ENCODE measurements around the gene TRIM26.
"Not testable (repeated sequence)": the region's sequence is repeated elsewhere in the genome, so short reads cannot be mapped to it uniquely, and the experiment has no call there.

Gene TRIM26

DNA sequence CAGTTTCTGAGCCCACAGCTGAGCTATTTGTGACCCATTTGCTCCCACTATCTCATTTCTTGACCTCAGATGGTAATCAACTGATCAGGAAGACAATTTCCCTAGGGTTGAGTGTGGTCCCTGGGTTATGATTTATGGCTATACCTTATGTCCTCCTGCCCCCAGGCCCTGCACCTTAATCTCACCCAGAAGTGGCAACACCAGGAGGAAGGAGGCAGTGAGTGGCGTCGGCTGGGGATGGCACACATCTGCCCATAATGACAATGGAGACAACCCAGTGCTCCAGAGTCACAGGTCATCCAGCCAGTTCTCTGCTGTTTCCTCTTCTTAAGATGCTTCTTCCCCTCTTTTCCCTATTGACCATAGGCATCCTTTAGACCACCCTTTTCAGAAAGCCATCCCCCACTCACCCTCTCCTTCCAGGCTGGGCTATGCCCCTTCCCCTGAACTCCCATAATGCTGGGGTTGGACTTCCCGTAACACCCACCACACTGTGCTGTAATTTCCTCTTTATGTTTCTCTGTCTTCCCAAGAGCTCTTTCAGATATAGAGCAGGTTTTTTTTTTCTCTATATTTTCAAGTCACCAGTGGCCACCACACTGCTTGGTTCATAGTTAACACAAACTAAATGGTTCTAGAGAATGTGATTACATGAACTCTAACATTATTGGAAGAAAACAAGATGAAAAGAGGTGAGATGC lies 60.1 kb downstream of the TRIM26 start:
- no peak for DNase-seq

DNA sequence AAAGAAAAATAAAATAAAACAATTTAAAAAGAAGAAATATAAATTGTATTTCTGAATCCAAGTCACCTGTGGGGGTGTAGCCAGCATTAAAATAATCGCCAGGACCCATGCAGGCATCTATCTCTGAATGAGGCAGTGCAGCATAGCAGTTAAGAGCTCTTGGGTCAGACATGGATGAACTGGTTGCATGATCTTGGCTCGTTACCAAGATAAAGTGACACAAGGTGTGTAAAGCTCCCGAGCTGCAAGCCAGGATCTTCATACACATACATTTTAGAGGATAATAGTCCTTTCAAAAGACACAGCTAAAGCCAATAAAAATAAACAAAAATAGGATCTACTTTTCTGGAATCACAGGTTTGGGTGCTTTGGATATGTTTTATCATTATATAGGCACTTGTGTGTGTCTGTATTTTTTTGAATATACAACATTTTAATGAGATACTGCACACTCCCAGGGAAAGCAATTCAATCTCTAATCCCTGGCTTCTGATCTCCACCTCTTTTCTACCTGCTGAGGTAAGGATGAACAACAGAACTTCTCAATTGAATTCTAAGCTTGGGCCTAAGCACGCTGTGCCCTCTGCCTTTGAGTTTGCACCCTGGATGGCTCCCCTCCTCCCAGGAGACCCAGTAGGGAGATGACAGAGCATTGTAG lies 61.1 kb downstream of the TRIM26 start:
- no peak for DNase-seq

DNA sequence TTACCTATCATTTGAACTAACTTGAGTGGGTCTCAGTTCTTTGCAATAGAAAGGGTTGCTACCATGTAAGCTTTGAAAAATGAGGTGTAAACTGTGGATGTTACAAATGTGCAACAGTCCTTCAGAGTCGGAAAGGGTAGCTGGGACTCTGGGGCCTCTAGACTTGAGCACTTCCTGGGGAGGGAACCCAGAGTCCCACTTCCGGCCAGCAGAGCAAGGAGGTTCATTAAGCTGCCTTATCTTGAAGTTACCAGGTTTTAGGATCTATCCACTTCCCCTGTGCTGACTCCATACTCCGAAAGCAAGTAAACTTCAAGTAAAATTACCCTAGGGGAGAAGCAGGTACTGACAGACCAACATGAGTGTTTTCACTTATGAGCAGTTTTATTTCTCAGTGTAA lies 61.6 kb downstream of the TRIM26 start:
- DNase-seq, result no peak

DNA sequence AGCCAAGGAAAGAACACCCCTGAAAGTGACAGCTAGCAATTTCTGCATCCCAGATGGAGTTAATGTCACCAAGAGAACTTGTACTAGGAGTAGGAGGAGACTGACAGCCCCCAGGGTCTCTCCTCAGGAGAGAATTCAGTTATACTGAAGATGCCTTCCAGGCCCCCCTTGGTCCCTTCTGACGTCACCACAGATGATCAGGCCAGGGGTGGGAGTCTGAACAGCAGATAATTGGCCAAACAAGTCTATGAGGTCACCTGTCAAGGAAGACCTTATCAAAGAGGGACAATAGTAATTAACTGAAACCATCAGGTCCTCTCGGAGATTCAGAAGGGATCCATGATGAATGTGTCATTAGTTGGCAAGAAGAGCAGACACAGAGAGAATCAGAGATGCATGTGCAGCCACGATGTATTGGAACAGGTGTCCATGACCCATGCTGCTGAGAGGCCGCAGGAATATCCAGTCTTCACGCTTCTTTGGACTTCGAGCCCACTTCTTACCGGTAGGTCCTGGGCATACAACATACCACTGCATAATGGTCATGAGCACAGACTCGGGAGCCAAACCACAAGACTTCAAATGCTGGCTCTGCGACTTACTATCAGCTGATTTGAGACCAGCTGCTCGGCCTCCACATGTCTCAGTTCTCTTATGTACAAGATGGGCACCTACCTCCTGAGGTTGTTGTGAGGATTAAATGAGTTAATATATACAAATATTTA lies 62.4 kb downstream of the TRIM26 start:
- DNase-seq, result no peak

DNA sequence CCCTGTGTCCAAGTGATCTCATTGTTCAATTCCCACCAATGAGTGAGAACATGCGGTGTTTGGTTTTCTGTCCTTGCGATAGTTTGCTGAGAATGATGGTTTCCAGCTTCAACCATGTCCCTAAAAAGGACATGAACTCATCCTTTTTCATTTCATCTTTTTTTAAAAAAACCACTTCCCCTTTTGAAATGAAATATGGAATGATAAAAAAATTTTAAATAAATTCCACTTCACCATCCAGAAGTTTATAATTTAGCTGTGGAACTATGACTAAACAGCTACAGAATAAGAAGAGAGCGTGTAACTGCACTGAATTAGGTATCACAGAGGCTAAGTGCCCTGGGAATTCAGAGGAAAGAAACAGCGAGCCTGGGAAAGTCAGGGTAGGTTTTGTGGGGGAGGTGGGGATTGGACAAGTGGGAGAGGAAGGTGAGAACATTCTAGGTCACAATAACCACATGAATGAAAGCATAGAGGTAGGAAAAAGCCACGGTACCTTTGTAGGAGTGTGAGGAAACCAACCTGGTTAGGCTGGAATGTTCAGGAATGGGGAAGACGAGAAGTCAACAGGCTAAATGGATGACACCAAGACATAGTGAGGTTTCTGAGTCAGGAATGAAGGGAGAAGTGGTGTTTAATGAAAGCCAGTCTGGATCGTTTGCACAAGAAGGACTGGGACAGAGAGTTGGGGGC lies 63.2 kb downstream of the TRIM26 start:
- no peak for DNase-seq

DNA sequence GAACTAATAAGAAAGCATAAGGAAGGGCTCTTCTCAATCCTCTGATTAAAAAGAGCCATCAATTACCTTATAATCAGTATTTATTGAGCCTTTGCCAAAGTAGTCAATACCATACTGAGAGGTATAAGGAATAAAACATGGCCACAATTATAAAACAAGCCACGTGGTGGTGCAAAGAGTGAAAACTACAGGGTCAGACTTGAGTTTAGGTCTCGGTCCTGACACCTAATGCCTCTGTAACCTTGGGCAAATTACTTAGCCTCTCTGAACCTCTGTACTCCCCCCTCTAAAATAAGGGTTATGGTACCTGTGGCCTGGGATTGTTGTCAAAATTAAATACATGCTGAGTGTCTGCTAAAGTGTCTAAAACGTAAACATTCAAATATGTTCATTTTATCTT lies 64.0 kb downstream of the TRIM26 start:
- DNase-seq, result no peak

DNA sequence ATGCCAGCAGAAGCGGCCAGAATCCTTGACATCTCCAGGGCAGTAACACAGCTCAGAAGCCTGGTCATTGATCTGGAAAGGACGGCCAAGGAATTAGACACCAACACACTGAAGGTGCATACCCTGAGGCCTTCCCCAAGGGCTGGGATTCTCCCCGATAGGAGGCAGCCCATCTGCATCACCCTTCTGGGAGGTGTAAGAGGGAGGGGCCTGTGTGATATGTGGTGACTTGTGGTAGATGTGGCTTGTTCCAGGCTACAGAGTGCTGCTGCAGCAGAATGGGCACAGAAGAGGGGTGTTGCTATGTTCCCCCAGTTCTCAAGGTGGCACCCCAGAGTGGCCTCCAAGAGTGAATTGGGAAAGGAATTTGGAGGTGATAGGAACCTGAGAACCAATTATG lies 66.1 kb downstream of the TRIM26 start:
- DNase-seq, result no peak

DNA sequence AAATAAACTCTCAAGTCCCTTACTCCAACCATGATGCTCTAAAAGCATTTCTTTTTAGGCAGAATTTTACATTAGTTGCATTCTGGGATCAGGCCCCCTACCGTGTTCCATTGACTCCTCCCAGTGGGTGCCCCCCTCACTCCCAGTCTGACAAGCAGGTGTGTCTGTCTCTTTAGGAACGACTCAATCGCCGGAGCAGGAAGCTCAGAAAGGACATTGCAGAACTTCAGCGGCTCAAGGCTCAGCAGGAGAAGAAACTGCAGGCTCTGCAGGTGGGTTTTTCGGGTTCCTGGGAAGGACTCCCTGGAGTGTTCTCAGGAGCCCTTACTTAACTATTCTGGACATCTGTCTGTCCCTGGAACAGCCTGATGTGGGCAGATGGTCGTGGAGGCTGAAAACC lies 67.4 kb downstream of the TRIM26 start:
- no peak for DNase-seq

DNA sequence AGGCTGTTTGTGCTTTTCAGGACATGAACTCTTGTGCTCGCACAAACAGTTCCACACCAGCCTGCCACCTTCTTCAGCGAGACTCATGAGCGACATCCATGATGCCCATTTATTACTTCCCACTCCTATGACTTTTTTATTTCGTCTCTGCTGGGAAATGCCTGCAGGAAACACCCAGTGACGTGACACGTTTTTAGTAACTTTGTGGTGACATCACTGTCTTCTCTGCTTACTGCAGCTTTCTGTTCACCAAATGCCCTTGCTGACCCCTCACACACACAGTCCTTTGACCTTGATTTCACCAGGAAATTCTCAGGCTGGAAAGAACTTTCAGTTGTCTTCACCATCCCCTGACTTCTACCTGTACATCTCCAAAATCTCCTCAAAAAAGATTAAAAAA lies 68.4 kb downstream of the TRIM26 start:
- DNase-seq, result no peak

DNA sequence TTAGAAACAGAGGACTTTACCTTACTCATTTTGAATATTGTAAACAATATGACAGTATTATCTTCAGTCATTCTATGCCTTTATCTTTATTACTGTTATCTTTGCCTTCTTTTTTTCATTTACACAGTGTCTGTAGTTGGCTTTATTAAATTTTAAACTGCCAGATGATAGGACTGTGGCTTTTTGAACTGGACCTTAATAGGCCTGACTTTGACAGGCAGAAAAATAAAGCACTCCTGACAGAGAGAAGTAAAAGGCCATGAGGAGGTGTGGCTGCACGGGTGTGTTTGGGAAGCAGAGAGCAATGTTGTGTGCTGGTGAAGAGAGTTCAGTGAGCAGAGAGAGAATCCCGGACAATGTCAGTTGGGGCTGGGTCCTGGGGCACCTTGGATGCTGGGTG lies 69.4 kb downstream of the TRIM26 start:
- DNase-seq, result no peak

DNA sequence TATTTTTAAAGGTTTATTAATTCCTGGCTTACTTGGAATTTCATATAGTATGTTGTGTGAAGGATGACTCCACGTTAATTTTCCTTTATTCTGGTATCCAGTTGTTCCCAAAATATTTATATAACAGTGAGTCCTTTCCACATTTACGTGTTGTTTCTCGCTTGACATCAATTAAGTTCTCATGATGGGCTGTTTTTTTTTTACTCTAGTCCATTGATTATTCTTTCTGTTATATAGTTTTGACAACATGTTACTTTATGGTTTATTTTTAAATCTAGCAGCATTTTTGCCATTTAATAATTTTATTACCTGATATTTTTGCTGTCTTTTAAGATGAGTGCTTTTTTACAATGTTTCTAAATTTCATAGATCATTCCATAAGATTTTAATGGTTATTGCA lies 70.5 kb downstream of the TRIM26 start:
- DNase-seq, result no peak

DNA sequence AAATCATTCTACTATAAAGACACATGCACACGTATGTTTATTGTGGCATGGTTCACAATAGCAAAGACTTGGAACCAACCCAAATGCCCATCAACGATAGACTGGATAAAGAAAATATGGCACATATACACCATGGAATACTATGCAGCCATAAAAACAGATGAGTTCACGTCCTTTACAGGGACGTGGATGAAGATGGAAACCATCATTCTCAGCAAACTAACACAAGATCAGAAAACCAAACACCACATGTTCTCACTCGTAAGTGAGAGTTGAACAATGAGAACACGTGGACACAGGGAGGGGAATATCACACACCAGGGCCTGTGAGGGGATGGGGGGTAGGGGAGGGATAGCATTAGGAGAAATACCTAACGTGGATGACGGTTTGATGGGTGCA lies 73.0 kb downstream of the TRIM26 start:
- DNase-seq, result not testable (repeated sequence)

DNA sequence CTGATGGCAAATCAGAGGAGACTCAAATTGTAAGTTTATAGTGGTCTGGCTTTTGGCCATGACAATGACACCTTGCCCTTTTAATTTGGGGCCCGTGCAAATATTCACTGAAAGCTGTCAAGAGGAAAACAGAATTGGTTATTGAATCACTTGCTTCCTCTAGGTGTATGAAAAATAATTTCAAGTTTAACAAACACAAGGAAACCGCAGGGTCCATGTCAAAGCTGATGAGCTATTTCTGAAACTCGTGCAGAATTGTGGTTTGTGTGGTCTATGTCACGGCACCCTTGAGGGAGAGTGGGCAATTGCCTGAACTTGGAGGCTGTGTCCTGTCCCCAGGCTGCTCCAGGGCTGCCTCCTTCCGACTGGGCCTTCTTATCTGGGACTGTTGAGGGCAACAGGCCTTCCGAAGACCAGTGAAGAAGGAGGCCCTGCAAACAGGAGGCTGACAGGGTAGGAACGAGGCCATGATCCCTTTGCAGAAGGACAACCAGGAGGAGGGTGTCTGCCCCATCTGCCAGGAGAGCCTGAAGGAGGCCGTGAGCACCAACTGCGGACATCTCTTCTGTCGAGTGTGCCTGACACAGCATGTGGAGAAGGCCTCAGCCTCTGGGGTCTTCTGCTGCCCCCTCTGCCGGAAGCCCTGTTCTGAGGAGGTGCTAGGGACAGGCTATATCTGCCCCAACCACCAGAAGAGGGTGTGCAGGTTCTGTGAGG lies 76.5 kb downstream of the TRIM26 start:
- no peak for DNase-seq

DNA sequence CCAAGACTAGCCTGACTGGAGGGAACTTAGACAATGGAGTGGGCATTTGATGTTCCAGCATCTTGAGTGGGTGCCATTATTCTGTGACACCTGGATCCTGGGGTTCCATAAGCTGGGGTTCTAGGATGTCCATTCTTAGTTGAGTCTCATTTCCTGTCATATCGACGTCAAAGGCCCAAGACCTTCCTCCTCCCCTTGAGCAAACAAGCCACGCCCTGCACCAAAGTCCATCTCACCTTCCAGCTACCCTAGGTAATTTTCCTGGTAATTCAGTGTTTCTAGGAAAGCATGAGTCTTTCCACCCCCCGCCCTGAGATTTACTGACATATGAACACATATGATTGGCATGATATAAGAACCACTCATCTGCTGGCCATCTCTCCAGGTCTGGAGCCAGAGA lies 77.4 kb downstream of the TRIM26 start, which contains the start of gene TRIM40:
Gene TRIM40, plus strand, starts transcription at position 384 of the 400 bp plus-strand sequence. CDS start 897 bp downstream, outside the sequence.
- DNase-seq, result no peak

DNA sequence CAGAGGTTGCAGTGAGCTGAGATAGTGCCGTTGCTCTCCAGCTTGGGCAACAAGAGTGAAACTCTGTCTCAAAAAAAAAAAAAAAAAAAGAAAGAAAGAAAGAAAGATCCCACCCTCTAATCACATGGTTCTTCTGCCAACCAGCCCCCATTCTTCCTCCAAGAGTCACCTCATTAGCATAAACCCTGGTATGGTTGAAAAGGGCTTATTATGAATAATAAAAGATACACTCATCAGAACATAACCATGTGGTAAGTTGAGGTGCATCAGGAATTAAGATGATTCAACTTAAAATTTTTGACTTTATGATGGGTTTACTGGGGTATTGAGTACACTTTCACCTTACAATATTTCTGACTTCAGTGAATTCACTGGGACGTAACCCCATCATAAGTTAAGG lies 78.1 kb downstream of the TRIM26 start:
- DNase-seq, result no peak
